ENCODE results near the gene EGF.
"Not testable (repeated sequence)": the region's sequence is repeated elsewhere in the genome, so short reads cannot be mapped to it uniquely, and the experiment has no call there.

EGF gene

DNA sequence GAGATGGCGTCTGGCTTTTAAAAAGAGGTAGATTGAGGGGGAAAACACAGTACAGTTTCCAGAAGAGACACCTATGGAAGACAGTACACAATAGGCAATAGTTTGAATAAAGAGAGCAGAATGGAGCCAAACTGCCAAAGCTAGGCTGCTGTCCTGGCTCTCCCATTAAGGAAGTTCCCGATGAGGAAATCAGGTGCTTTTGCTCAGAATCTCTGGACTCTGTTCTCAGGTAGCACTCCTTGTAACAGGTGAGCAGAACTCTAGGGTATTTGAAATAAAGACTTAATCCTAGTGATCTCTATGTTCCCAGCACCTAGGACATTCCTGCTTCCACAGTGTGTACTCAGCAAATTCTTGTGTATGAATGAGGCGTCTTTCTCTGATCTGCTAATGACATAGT lies 1.6 kb downstream of the EGF start:
- Histone ChIP-seq H3K27me3 (ENCODE audit: control insufficient read depth, insufficient read depth, low read length) (no peaks in the 10 kb centered on the region), H3K27ac (ENCODE audit: low read length) (no peak overlapping the region), H3K9me3 (ENCODE audit: control insufficient read depth, insufficient read depth, low read length) (no peaks in the 10 kb centered on the region), H3K4me3 (ENCODE audit: low read length) (no peak overlapping the region), H3K36me3 (ENCODE audit: control insufficient read depth, insufficient read depth, low read length) (no peaks in the 10 kb centered on the region), H3K4me1 (ENCODE audit: control insufficient read depth, insufficient read depth, low read length) (peaks cover 2% of the 10 kb centered on the region; the same call in 1 of the 2 replicates)
- WGBS (ENCODE audit: insufficient coverage, insufficient read length), result no CpG with 5 or more reads among the region's 3 CpGs
- no peak for DNase-seq (ENCODE audit: low read depth, low spot score)

DNA sequence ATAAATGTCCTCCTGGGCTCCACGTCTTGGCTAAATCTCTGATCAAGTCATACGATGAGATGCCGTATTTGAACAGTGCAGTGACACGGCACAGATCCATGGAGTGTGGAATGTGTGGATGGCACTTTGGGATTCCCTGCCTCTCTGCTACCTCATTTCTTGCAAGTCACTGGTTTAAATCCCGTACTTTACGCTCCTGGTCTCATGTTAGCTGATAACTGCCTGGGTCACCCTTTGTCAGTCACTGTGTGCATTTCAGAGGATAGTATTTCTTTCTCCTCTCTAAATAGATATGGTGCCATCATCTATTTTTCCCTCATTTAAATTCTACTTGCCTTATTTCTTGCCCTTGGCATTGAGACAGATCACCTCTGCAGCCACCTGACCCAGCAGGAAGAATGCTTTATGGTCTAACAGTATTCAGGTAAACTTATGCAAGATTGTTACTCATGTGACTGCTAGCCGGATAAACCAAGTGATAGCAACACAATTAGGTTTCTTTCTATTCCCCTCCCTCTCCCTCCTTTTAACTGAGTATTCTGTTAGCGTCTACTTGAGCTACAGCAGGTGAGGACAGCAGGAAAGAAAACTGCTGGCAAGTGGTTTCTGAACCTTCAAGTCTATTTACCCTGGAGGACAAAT lies 2.8 kb downstream of the EGF start:
- Histone ChIP-seq H3K36me3 (ENCODE audit: control insufficient read depth, insufficient read depth, low read length) (no peaks in the 10 kb centered on the region), H3K4me3 (ENCODE audit: low read length) (no peak overlapping the region), H3K27ac (ENCODE audit: low read length) (no peak overlapping the region), H3K9me3 (ENCODE audit: control insufficient read depth, insufficient read depth, low read length) (no peaks in the 10 kb centered on the region), H3K27me3 (ENCODE audit: control insufficient read depth, insufficient read depth, low read length) (no peaks in the 10 kb centered on the region), H3K4me1 (ENCODE audit: control insufficient read depth, insufficient read depth, low read length) (peaks cover 2% of the 10 kb centered on the region; the same call in 1 of the 2 replicates)
- no CpG with 5 or more reads among the region's 8 CpGs for WGBS (ENCODE audit: insufficient coverage, insufficient read length)
- no peak for DNase-seq (ENCODE audit: low read depth, low spot score)

DNA sequence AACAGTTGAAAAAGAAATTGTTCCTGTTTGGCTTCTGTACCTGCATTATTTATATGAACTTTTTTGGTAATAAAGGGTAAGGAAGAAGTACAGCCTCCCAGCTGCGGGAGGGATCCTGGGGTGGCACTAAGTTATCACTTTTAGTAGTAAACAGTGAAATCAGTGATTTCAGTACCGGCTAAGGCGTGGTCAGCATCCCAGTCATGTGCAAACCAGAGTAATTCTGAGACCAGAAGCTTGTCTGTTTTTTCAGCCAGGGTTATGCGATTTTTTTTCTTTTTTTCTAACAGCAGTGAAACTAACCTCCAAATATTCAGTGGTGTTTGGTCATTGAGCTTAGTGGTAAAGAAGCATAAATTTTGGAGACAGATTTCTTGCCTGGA lies 3.3 kb downstream of the EGF start:
- Histone ChIP-seq H3K9me3 (ENCODE audit: control insufficient read depth, insufficient read depth, low read length) (no peaks in the 10 kb centered on the region), H3K27me3 (ENCODE audit: control insufficient read depth, insufficient read depth, low read length) (no peaks in the 10 kb centered on the region), H3K4me3 (ENCODE audit: low read length) (no peak overlapping the region), H3K36me3 (ENCODE audit: control insufficient read depth, insufficient read depth, low read length) (no peaks in the 10 kb centered on the region), H3K4me1 (ENCODE audit: control insufficient read depth, insufficient read depth, low read length) (peaks cover 2% of the 10 kb centered on the region; the same call in 1 of the 2 replicates), H3K27ac (ENCODE audit: low read length) (no peak overlapping the region)
- no CpG with 5 or more reads among the region's 4 CpGs for WGBS (ENCODE audit: insufficient coverage, insufficient read length)
- no peak for DNase-seq (ENCODE audit: low read depth, low spot score)

DNA sequence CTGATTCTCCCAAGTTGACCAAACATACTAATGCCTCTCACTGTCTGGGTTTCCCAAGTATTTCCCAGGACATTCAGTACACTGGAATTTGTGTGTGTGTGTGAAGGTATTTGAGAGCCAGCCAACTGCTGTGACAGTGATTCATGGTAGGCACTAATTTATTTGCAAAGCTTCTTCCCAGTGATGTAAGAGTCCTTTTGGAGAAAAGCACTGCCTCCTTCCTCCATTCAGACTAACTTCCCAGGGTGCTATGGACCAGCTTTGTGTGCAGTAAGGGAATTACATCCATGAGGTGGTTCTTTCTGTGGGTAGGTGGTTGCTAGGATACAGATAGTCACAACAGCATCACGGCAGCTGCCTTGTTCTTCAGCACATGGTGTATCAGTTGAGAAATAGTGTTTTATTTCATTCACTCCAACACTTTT lies 8.7 kb downstream of the EGF start:
- Histone ChIP-seq H3K4me3 (ENCODE audit: low read length) (no peak overlapping the region), H3K9me3 (ENCODE audit: control insufficient read depth, insufficient read depth, low read length) (no peaks in the 10 kb centered on the region), H3K36me3 (ENCODE audit: control insufficient read depth, insufficient read depth, low read length) (no peaks in the 10 kb centered on the region), H3K4me1 (ENCODE audit: control insufficient read depth, insufficient read depth, low read length) (peaks cover 1% of the 10 kb centered on the region; the same call in 1 of the 2 replicates), H3K27ac (ENCODE audit: low read length) (no peak overlapping the region), H3K27me3 (ENCODE audit: control insufficient read depth, insufficient read depth, low read length) (no peaks in the 10 kb centered on the region)
- WGBS (ENCODE audit: insufficient coverage, insufficient read length), result no CpG with 5 or more reads among the region's 1 CpG
- DNase-seq (ENCODE audit: low read depth, low spot score), result no peak

DNA sequence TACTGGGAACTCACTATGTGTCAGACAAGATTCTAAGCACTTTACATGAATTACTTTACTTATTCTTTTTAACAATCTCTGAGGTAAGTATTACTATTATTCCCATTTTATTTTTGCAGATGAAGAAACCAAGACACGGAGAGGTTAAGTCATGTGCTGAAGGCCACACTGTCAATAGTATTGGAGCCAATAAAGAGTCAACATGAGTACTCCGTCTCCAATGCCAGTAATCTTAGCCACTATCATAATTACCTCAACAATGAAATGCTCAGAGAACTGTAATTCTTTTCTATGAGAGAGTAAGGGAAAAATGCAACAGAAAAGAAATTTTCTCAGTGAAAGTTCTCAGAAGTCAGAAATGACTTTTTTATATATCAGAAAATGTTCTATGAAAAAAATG lies 12.7 kb downstream of the EGF start:
- no CpG with 5 or more reads among the region's 2 CpGs for WGBS (ENCODE audit: insufficient coverage, insufficient read length)
- H3K27ac ChIP-seq (ENCODE audit: low read length), result no peak overlapping the region
- H3K4me3 ChIP-seq (ENCODE audit: low read length), result no peak overlapping the region
- H3K9me3 ChIP-seq (ENCODE audit: control insufficient read depth, insufficient read depth, low read length), result no peaks in the 10 kb centered on the region
- H3K27me3 ChIP-seq (ENCODE audit: control insufficient read depth, insufficient read depth, low read length), result no peaks in the 10 kb centered on the region
- no peak for DNase-seq (ENCODE audit: low read depth, low spot score)
- peaks cover 1% of the 10 kb centered on the region; the same call in 1 of the 2 replicates for H3K4me1 ChIP-seq (ENCODE audit: control insufficient read depth, insufficient read depth, low read length)
- no peaks in the 10 kb centered on the region for H3K36me3 ChIP-seq (ENCODE audit: control insufficient read depth, insufficient read depth, low read length)

DNA sequence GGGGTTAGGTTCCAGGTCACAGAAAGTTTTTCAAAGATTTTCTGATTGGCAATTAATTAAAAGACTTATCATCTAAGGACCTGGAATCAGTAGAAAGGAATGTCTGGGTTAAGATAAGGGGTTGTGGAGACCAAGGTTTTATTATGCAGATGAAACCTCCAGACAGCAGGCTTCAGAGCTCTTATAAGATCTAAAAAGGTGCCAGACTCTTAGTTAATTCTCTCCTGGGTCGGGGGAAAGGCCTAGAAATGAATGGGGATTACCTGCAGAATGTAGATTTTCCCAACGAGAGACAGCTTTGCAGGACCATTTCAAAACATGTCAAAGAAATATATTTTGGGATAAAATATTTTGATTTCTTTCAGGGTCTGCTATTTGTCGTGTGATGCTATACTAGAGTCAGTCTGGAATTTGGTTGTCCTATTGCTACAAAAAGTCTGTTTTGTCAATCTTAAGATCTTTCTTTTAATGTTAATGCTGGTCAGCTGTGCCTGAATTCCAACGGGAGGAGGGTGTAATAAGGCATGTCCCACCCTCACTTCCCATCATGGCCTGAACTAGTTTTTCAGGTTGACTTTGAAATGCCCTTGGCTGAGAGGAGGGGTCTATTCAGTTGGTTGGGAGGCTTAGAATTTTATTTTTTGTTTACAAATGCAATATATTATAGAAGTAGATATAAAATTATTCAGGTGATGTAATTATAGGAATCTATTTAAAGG lies 15.8 kb downstream of the EGF start:
- WGBS (ENCODE audit: insufficient coverage, insufficient read length), result no CpG with 5 or more reads among the region's 4 CpGs
- no peak for DNase-seq (ENCODE audit: low read depth, low spot score)
- no peak overlapping the region for H3K27ac ChIP-seq (ENCODE audit: low read length)
- H3K27me3 ChIP-seq (ENCODE audit: control insufficient read depth, insufficient read depth, low read length), result no peaks in the 10 kb centered on the region
- no peak overlapping the region for H3K4me3 ChIP-seq (ENCODE audit: low read length)
- H3K4me1 ChIP-seq (ENCODE audit: control insufficient read depth, insufficient read depth, low read length), result no peaks in the 10 kb centered on the region
- no peaks in the 10 kb centered on the region for H3K9me3 ChIP-seq (ENCODE audit: control insufficient read depth, insufficient read depth, low read length)
- no peaks in the 10 kb centered on the region for H3K36me3 ChIP-seq (ENCODE audit: control insufficient read depth, insufficient read depth, low read length)

DNA sequence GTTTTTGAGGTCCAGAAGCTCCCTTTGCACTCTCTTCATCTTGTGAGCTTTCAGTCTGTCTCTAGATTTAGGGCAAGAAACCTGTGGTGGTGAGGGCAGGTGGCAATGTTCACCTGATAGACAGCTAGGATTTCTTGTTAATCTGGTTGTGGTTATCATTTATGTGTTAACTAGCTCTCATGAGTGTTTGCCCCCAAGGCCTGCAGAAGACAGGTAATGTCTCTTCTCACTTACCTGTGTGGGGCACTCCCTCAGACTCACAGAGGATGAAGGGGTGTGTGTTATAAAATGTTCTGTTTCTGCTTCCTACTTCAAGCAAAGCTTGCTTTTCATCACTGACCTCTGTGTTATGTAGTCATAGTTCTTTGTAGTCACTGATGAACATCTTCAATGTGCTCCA lies 17.8 kb downstream of the EGF start:
- Histone ChIP-seq H3K27ac (ENCODE audit: low read length) (no peak overlapping the region), H3K9me3 (ENCODE audit: control insufficient read depth, insufficient read depth, low read length) (no peaks in the 10 kb centered on the region), H3K27me3 (ENCODE audit: control insufficient read depth, insufficient read depth, low read length) (no peaks in the 10 kb centered on the region), H3K4me1 (ENCODE audit: control insufficient read depth, insufficient read depth, low read length) (no peaks in the 10 kb centered on the region), H3K36me3 (ENCODE audit: control insufficient read depth, insufficient read depth, low read length) (no peaks in the 10 kb centered on the region), H3K4me3 (ENCODE audit: low read length) (no peak overlapping the region)
- DNase-seq (ENCODE audit: low read depth, low spot score), result no peak

DNA sequence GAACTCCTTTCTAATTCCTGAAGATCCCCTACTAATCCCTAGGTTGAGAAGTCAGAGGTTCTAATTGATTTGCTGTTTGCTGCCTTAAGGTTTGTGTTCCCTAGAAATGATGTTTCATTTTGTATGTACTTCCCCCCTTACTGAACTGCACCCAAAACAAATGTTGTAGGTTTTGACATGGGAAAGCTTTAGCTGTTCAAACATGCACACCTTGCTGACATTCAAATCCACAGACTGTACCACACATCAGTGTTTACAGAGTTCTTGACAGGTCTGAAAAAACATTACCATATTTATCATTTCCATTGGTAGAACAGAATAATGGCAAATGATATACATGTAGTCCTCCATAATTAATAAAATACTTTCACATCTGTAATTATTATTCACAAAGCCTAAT lies 18.2 kb downstream of the EGF start:
- Histone ChIP-seq H3K9me3 (ENCODE audit: control insufficient read depth, insufficient read depth, low read length) (no peaks in the 10 kb centered on the region), H3K27me3 (ENCODE audit: control insufficient read depth, insufficient read depth, low read length) (no peaks in the 10 kb centered on the region), H3K36me3 (ENCODE audit: control insufficient read depth, insufficient read depth, low read length) (no peaks in the 10 kb centered on the region), H3K4me1 (ENCODE audit: control insufficient read depth, insufficient read depth, low read length) (no peaks in the 10 kb centered on the region), H3K27ac (ENCODE audit: low read length) (no peak overlapping the region), H3K4me3 (ENCODE audit: low read length) (no peak overlapping the region)
- DNase-seq (ENCODE audit: low read depth, low spot score), result no peak

DNA sequence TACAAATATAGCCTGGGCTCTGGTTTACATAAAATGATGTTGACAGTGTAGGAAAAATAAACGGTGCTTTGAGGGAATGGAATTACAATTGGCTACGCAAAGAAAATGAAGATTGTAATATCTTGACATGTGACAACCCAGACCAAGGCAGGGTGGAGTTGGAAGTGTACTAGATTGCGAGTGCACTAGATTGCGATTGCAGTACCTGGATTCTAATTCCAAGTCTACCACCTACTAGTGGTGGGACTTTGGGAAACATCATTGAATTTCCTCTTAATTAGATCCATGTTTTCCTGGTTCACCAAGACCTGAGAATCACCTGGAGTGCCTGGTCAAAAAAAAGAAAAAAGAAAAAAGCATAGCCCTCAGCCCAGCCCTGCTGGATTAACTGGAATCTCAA lies 18.6 kb downstream of the EGF start:
- Histone ChIP-seq H3K4me1 (ENCODE audit: control insufficient read depth, insufficient read depth, low read length) (no peaks in the 10 kb centered on the region), H3K9me3 (ENCODE audit: control insufficient read depth, insufficient read depth, low read length) (no peaks in the 10 kb centered on the region), H3K27ac (ENCODE audit: low read length) (no peak overlapping the region), H3K27me3 (ENCODE audit: control insufficient read depth, insufficient read depth, low read length) (no peaks in the 10 kb centered on the region), H3K36me3 (ENCODE audit: control insufficient read depth, insufficient read depth, low read length) (no peaks in the 10 kb centered on the region), H3K4me3 (ENCODE audit: low read length) (no peak overlapping the region)
- WGBS (ENCODE audit: insufficient coverage, insufficient read length), result no CpG with 5 or more reads among the region's 4 CpGs
- DNase-seq (ENCODE audit: low read depth, low spot score), result no peak

DNA sequence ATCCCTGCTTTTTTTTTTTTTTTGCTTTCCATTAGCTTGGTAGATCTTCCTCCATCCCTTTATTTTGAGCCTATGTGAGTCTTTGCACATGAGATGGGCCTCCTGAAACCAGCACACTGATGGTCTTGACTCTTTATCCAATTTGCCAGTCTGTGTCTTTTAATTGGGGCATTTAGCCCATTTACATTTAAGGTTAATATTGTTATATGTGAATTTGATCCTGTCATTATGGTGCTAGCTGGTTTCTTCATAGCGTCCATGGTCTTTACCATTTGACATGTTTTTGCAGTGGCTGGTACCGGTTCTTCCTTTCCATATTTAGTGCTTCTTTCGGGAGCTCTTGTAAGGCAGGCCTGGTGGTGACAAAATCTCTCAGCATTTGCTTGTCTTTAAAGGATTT lies 24.7 kb downstream of the EGF start:
- not testable (repeated sequence) for H3K27ac ChIP-seq (ENCODE audit: low read length); H3K36me3 ChIP-seq (ENCODE audit: control insufficient read depth, insufficient read depth, low read length); H3K27me3 ChIP-seq (ENCODE audit: control insufficient read depth, insufficient read depth, low read length); H3K9me3 ChIP-seq (ENCODE audit: control insufficient read depth, insufficient read depth, low read length); DNase-seq (ENCODE audit: low read depth, low spot score); H3K4me1 ChIP-seq (ENCODE audit: control insufficient read depth, insufficient read depth, low read length); H3K4me3 ChIP-seq (ENCODE audit: low read length)
- no CpG with 5 or more reads among the region's 3 CpGs for WGBS (ENCODE audit: insufficient coverage, insufficient read length)

DNA sequence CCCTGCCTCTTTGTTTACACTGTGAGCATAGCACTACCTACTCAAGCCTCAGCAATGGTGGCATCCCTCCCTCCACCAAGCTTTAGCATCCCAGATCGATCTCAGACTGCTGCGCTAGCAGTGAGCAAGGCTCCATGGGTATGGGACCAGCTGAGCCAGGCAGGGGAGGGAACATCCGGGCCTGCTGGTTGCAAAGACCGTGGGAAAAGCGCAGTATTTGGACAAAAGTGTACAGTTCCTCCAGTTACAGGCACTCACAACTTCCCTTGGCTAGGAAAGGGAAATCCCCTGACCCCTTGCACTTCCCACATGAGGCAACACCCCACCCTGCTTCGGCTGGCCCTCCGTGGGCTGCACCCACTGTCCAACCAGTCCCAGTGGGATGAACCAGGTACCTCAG lies 26.5 kb downstream of the EGF start:
- H3K9me3 ChIP-seq (ENCODE audit: control insufficient read depth, insufficient read depth, low read length), result no peaks in the 10 kb centered on the region
- DNase-seq (ENCODE audit: low read depth, low spot score), result no peak
- no peaks in the 10 kb centered on the region for H3K36me3 ChIP-seq (ENCODE audit: control insufficient read depth, insufficient read depth, low read length)
- WGBS (ENCODE audit: insufficient coverage, insufficient read length), result no CpG with 5 or more reads among the region's 7 CpGs
- no peak overlapping the region for H3K4me3 ChIP-seq (ENCODE audit: low read length)
- no peaks in the 10 kb centered on the region for H3K4me1 ChIP-seq (ENCODE audit: control insufficient read depth, insufficient read depth, low read length)
- H3K27ac ChIP-seq (ENCODE audit: low read length), result no peak overlapping the region
- no peaks in the 10 kb centered on the region for H3K27me3 ChIP-seq (ENCODE audit: control insufficient read depth, insufficient read depth, low read length)

Measured in iPS DF 6.9 (cell line).